GM23248 (cell line): ENCODE data around the gene TMEM174. TPM values are rescaled to one million over a fixed set of nuclear protein-coding genes. Genes with fewer than 3 reads are reported as not detected.

ENCODE experiments used
- DNase-seq: peaks from one replicate; pipeline ENCODE4 v3.0.0-alpha.2; 2015
- H2AFZ ChIP-seq: fragments of 200-600 bp; sonication (generic); 2 replicates; pipeline ENCODE4 v1.6.1; 2016; ENCODE audit warnings: antibody characterized with exemption
- H3F3A ChIP-seq: fragments of 200-600 bp; sonication (generic); 2 replicates; pipeline ENCODE4 v1.6.1; 2016; ENCODE audit warnings: mild to moderate bottlenecking, antibody characterized with exemption, mixed run types; ENCODE audit not compliant: insufficient read depth
- H3K27ac ChIP-seq: fragments of 200-600 bp; sonication (generic); 2 replicates; pipeline ENCODE4 v1.5.1; 2016; ENCODE audit warnings: mild to moderate bottlenecking
- H3K27me3 ChIP-seq: fragments of 200-600 bp; sonication (generic); replicated peaks from 2 replicates; pipeline ENCODE4 v1.6.1; 2016; ENCODE audit warnings: mild to moderate bottlenecking; ENCODE audit not compliant: insufficient read depth
- H3K36me3 ChIP-seq: fragments of 200-600 bp; sonication (generic); 2 replicates; pipeline ENCODE4 v1.6.1; 2016; ENCODE audit warnings: low read depth, mild to moderate bottlenecking
- H3K4me1 ChIP-seq: fragments of 200-600 bp; sonication (generic); 2 replicates; pipeline ENCODE4 v1.6.1; 2016; ENCODE audit warnings: mild to moderate bottlenecking; ENCODE audit not compliant: insufficient read depth
- H3K4me2 ChIP-seq: fragments of 200-600 bp; sonication (generic); one replicate; pipeline ENCODE4 v1.6.1; 2016; ENCODE audit warnings: mild to moderate bottlenecking; ENCODE audit not compliant: unreplicated experiment
- H3K4me3 ChIP-seq: fragments of 200-600 bp; sonication (generic); 2 replicates; pipeline ENCODE4 v1.5.1; 2016; ENCODE audit warnings: mild to moderate bottlenecking
- H3K79me2 ChIP-seq: fragments of 200-600 bp; sonication (generic); 2 replicates; pipeline ENCODE4 v1.6.1; 2016; ENCODE audit warnings: mild to moderate bottlenecking; ENCODE audit not compliant: insufficient read depth
- H3K9ac ChIP-seq: fragments of 200-600 bp; sonication (generic); 2 replicates; pipeline ENCODE4 v1.6.1; 2016; ENCODE audit warnings: mild to moderate bottlenecking
- H3K9me2 ChIP-seq: fragments of 200-600 bp; sonication (generic); 2 replicates; pipeline ENCODE4 v1.6.1; 2016; ENCODE audit warnings: mixed run types, mild to moderate bottlenecking, moderate library complexity; ENCODE audit not compliant: insufficient read depth
- H3K9me3 ChIP-seq: fragments of 200-600 bp; sonication (generic); one replicate; pipeline ENCODE4 v1.6.1; 2017; ENCODE audit warnings: low read depth
- H4K20me1 ChIP-seq: fragments of 200-600 bp; sonication (generic); 2 replicates; pipeline ENCODE4 v1.6.0; 2016; ENCODE audit not compliant: insufficient read depth
- EZH2 ChIP-seq: fragments of 200-600 bp; sonication (generic); IDR thresholded peaks from 2 replicates; pipeline ENCODE4 v1.6.1; 2018; ENCODE audit warnings: antibody characterized with exemption, mild to moderate bottlenecking; ENCODE audit not compliant: insufficient read depth, poor library complexity, severe bottlenecking
- EZH2phosphoT487 ChIP-seq: fragments of 200-600 bp; sonication (generic); IDR thresholded peaks from 2 replicates; pipeline ENCODE4 v1.6.1; 2018; ENCODE audit warnings: antibody characterized with exemption, moderate library complexity, mild to moderate bottlenecking, low read depth; ENCODE audit not compliant: insufficient read depth
- WGBS, 2 experiments: methylation state at CpG; one replicate each; pipeline ENCODE4 v1.1.6; 2015 to 2017; ENCODE audit warnings: low lambda C conversion rate in 2 of 2, low coverage in 1 of 2; ENCODE audit errors: missing lambda C conversion rate in 2 of 2; 5-methylcytosine and 5-hydroxymethylcytosine counted together
- in situ Hi-C: fragments of 300-500 bp; cut with MboI; formaldehyde crosslinking; loops from 2 replicates; pipeline ENCODE4 v1.15.0; 2020
- polyA plus RNA-seq: library from polyadenylated mRNA; unstranded; fragments of >200 nt; fragmentation: Nextera tagmentation; extraction: Ambion mirVana; gene quantifications from 2 replicates; pipeline ENCODE4 v1.2.1, GENCODE V29; 2016
- total RNA-seq: library from RNA; depleted of rRNA; stranded (reverse); fragments of >200 nt; shearing (Covaris generic); gene quantifications from 2 replicates; pipeline ENCODE4 v1.2.3, GENCODE V29; 2014

The TMEM174 gene
- total and polyA plus RNA-seq, 2 experiments from 2014 or later = not detected

DNA sequence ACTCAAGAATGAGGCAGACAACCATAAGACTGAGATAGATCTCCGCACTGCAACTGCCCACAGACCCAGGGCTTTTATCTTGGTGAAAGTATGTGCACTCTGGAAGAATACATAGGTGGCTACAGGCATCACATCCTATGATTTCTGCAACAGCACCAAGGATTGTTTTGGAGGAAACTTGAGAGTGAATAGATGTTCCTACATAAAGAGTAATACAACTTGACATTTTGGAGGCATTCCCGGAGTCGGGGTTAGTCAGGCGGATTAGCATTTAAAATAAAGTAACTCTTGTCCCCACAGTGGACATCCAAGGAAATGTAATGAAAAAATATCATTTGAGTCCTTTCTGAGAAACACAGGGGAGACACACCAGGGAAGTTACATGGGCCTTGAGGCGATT lies 26.7 kb downstream of the TMEM174 start:
- in situ Hi-C loops = loop anchor here (10.0 kb wide), 1 partner anchor 115 kb away; no protein-coding TSS in a partner anchor
- Histone ChIP-seq H3K9ac (no peak overlapping the region), H3K9me2 (no peaks in the 10 kb centered on the region), H3F3A (no peaks in the 10 kb centered on the region), H3K9me3 (no peaks in the 10 kb centered on the region), H3K27me3 (no peaks in the 10 kb centered on the region), H3K4me2 (no peak overlapping the region), H3K27ac (no peak overlapping the region), H3K4me1 (no peaks in the 10 kb centered on the region), H3K79me2 (no peaks in the 10 kb centered on the region), H3K36me3 (no peaks in the 10 kb centered on the region), H3K4me3 (no peak overlapping the region), H2AFZ (no peak overlapping the region), H4K20me1 (no peaks in the 10 kb centered on the region)
- no peak for TF ChIP-seq EZH2
- TF ChIP-seq EZH2phosphoT487 = no peak
- DNase-seq = no peak
- 94 to 98% methylated on average over 5 of the region's 5 CpGs for WGBS, 2 experiments

DNA sequence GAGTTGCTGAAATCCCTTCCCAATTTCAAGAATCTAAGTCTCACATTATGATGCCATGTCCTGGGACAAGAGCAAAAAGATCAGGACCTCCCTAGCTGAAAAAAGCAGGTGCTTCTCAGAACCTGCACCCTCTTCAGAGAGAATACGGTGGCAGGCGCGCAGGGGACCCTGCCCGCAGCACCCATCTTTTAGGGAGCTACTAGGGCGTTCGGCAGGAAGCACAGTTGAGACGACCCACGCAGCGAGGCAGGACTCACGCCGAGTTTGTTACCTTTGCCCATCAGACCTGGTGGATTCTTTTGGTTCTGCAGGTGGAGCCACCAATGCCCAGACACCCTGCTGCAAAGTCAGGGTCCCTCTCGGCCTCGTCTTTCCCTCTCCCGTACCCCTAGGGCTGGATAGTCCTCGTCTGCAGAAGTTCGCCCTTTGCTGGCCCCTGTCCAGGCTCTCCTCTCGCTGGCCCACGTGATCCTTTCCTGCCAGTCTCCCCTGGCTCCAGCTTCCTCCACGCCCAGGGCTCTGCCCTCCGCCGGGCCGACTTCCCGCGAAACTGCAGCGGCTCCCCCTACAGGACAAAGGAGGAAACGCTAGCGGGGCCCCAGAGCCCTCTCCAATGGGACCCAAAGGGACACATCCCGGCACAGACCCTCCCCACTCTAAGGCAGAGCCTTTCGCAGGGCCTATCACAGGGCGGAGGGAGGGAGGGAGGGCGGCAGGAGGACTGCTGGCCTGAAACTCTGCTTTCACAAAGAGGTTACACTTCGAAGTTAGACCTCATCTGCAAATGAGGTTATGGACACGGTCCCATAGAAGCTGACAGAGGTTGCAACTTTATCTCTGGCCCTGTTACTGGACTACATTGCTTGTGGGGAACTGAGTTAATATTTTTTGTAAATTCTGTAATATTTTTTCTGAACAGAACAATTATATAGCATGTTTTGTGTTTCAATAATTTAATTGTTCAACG lies 28.8 kb downstream of the TMEM174 start:
- Histone ChIP-seq H3K36me3 (no peaks in the 10 kb centered on the region), H3K4me2 (peak overlapping the region; percentile 21), H3K9ac (no peak overlapping the region), H3F3A (no peaks in the 10 kb centered on the region), H2AFZ (0 out of 2 replicates have a peak overlapping the region, but pooled peaks have one; percentile 44), H3K4me1 (no peaks in the 10 kb centered on the region), H4K20me1 (no peaks in the 10 kb centered on the region), H3K27ac (no peak overlapping the region), H3K79me2 (no peaks in the 10 kb centered on the region), H3K9me3 (no peaks in the 10 kb centered on the region), H3K27me3 (no peaks in the 10 kb centered on the region), H3K9me2 (no peaks in the 10 kb centered on the region), H3K4me3 (no peak overlapping the region)
- no peak for TF ChIP-seq EZH2phosphoT487
- TF ChIP-seq EZH2 = no peak
- WGBS, 2 experiments = 43 to 44% methylated on average over 34 of the region's 34 CpGs
- in situ Hi-C loops = no loop called here
- peak; percentile 78 for DNase-seq

DNA sequence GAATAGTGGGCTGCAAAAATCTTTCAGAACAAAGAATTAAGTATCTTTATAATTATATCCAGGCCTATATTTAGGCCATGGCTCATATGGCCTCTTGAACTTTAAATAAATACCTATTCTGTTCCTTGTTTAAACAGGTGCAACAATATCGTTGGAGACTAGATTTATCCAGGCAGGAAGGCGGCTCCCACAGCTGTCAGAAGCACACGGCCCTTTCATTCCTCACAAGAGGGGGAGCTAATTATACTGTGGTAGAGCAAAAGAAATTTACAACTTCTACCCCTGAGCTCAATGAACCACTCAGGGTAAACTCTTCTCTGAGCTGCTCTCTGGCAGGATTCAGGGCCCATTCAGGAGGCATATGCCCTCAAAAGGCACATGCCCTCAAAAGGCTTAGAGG lies 31.3 kb downstream of the TMEM174 start:
- H3K27ac ChIP-seq = no peak overlapping the region
- in situ Hi-C loops = no loop called here
- no peaks in the 10 kb centered on the region for H4K20me1 ChIP-seq
- peaks cover 5% of the 10 kb centered on the region for H3K9me3 ChIP-seq
- H3K36me3 ChIP-seq = no peaks in the 10 kb centered on the region
- TF ChIP-seq EZH2phosphoT487 = no peak
- no peak for TF ChIP-seq EZH2
- DNase-seq = no peak
- WGBS, 2 experiments = 95 to 96% methylated on average over 3 of the region's 3 CpGs
- no peak overlapping the region for H3K4me2 ChIP-seq
- H3K9me2 ChIP-seq = no peaks in the 10 kb centered on the region
- no peaks in the 10 kb centered on the region for H3F3A ChIP-seq
- H3K4me1 ChIP-seq = no peaks in the 10 kb centered on the region
- no peaks in the 10 kb centered on the region for H3K79me2 ChIP-seq
- no peak overlapping the region for H3K9ac ChIP-seq
- H3K27me3 ChIP-seq = no peaks in the 10 kb centered on the region
- no peak overlapping the region for H2AFZ ChIP-seq
- no peak overlapping the region for H3K4me3 ChIP-seq

DNA sequence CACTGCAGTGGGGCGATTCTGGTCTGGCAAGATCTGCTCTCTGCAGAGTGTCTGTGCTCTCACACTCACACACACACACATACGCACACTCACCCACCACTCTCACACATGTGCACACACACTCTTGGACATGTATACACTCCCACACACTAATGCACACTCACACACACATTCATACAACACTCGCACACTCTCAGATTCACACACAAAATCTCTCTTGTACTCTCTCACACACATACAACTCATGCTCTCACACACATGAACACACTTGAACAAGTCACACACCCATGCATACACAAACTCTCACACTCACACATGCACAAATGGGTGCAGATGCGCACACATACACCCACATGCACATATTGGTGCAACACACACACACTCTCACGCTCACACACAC lies 31.7 kb downstream of the TMEM174 start:
- no peak overlapping the region for H2AFZ ChIP-seq
- H3K9ac ChIP-seq = no peak overlapping the region
- no peak for DNase-seq
- H3K9me3 ChIP-seq = peaks cover 5% of the 10 kb centered on the region
- no peak for TF ChIP-seq EZH2
- TF ChIP-seq EZH2phosphoT487 = no peak
- H3K9me2 ChIP-seq = no peaks in the 10 kb centered on the region
- H3K4me2 ChIP-seq = no peak overlapping the region
- no peaks in the 10 kb centered on the region for H3K36me3 ChIP-seq
- no peaks in the 10 kb centered on the region for H3K27me3 ChIP-seq
- H3K27ac ChIP-seq = no peak overlapping the region
- H4K20me1 ChIP-seq = no peaks in the 10 kb centered on the region
- no peaks in the 10 kb centered on the region for H3F3A ChIP-seq
- in situ Hi-C loops = no loop called here
- no peaks in the 10 kb centered on the region for H3K4me1 ChIP-seq
- H3K4me3 ChIP-seq = no peak overlapping the region
- 91 to 95% methylated on average over 5 of the region's 5 CpGs for WGBS, 2 experiments
- no peaks in the 10 kb centered on the region for H3K79me2 ChIP-seq
